ENCODE measurements around the gene SPTB. TPM values are rescaled to one million over a fixed set of nuclear protein-coding genes. Genes with fewer than 3 reads are reported as not detected.
"Not testable (repeated sequence)": the region's sequence is repeated elsewhere in the genome, so short reads cannot be mapped to it uniquely, and the experiment has no call there.

The SPTB gene
- total and polyA plus RNA-seq, 10 of the 15 experiments (the other 5 are each of a cell fraction or from before 2014, with no cell fraction given): under 0.01 to 0.04 (median 0.02) TPM; not detected in 4

GRCh38 chr14:64914237-64915028 is 34.7 kb upstream of the SPTB start, which contains the start of gene CHURC1 (continued):
- TF ChIP-seq ZNF384 (IDR thresholded peaks at IDR 0.05; ENCODE audit: borderline replicate concordance, low read depth, low read length) (no peak), RELA (IDR thresholded peaks at IDR 0.05; ENCODE audit: borderline replicate concordance, partially characterized antibody) (no peak), HDAC2 (IDR thresholded peaks at IDR 0.05) (no peak), IRF3 (IDR thresholded peaks at IDR 0.05) (no peak), ELK1 (IDR thresholded peaks at IDR 0.05; ENCODE audit: low read depth, low read length) (peak; percentile 72), BCL3 (IDR thresholded peaks at IDR 0.05; ENCODE audit: borderline replicate concordance, insufficient read depth, low read depth, low read length, poor library complexity, severe bottlenecking) (no peak), MXI1 (IDR thresholded peaks at IDR 0.05; ENCODE audit: low read depth, low read length) (peak; percentile 97), RFX5 (IDR thresholded peaks at IDR 0.05; ENCODE audit: low read depth, low read length) (peak; percentile 38; the same call in 1 of the 2 replicates), USF1 (IDR thresholded peaks at IDR 0.05; ENCODE audit: borderline replicate concordance, extremely low read length, insufficient read depth, low read depth, low read length) (no peak), SMAD5 (IDR thresholded peaks at IDR 0.05; ENCODE audit: low read depth) (peak; percentile 47; the same call in 1 of the 2 replicates), SREBF1 (IDR thresholded peaks at IDR 0.05; ENCODE audit: low read length) (no peak), KLF5 (IDR thresholded peaks at IDR 0.05; ENCODE audit: partially characterized antibody) (peak; percentile 90), CBX5 (IDR thresholded peaks at IDR 0.05; ENCODE audit: low read depth) (no peak), IRF4 (IDR thresholded peaks at IDR 0.05; ENCODE audit: low read depth, low read length) (no peak), NR2C1 (IDR thresholded peaks at IDR 0.05) (no peak)

- intact Hi-C loops (cut with micrococcal nuclease; ENCODE audit: unreplicated experiment): not testable (repeated sequence)
Measured at GRCh38 chr14:64913477-64913876, 33.8 kb upstream of the SPTB start.

More at GRCh38 chr14:64913477-64913876, 33.8 kb upstream of the SPTB start:
- Histone ChIP-seq H2AFZ (ENCODE audit: control insufficient read depth, low read depth, low read length) (peak overlapping the region; percentile 89), H3K79me2 (ENCODE audit: control insufficient read depth, insufficient read depth, low read length) (peaks cover 42% of the 10 kb centered on the region), H3K4me2 (ENCODE audit: control insufficient read depth, insufficient read depth) (peak overlapping the region; percentile 92; the same call in 1 of the 2 replicates)
- POLR2A ChIA-PET; H3K9me3 ChIP-seq (replicated peaks; ENCODE audit: control insufficient read depth, insufficient read depth, low read length); FAIRE-seq; H3K27me3 ChIP-seq (replicated peaks in 1 of 2; ENCODE audit: control insufficient read depth in 2 of 2, insufficient read depth in 2 of 2, low read length in 1 of 2); H3K36me3 ChIP-seq (ENCODE audit: control insufficient read depth in 2 of 2, insufficient read depth in 2 of 2, low read length in 1 of 2); H3K9ac ChIP-seq (ENCODE audit: control insufficient read depth, insufficient read depth, low read length); BruUV-seq (replicated peaks); H3K4me1 ChIP-seq (ENCODE audit: control insufficient read depth, insufficient read depth, low read length); ATAC-seq; H3K4me3 ChIP-seq; DNase-seq (ENCODE audit: low read depth, low spot score); H4K20me1 ChIP-seq (ENCODE audit: control insufficient read depth, insufficient read depth); H3K27ac ChIP-seq (ENCODE audit: control insufficient read depth, insufficient read depth); in situ Hi-C loops (cut with MboI): not testable (repeated sequence)
- ChIA-PET CTCF (interaction anchor here (3.5 kb wide), 1 partner anchor 21 kb away, joined by 20 read pairs; no protein-coding TSS in a partner anchor), SMC1A (ENCODE audit: uncharacterized antibody, unreplicated experiment) (interaction anchor here (1.3 to 1.9 kb wide), 2 partner anchors 39 to 81 kb away, joined by 4 to 8 read pairs; no protein-coding TSS in a partner anchor), RAD21 (ENCODE audit: unreplicated experiment) (interaction anchor here (0.6 to 2.2 kb wide), 3 partner anchors 11 to 73 kb away, joined by 3 to 9 read pairs (median 9); partner anchors contain the start of gene FNTB)
- WGBS (ENCODE audit: insufficient coverage, insufficient replicate concordance, low lambda C conversion rate, missing lambda C conversion rate): 49% methylated on average over 5 of the region's 5 CpGs
